ENCODE results near the gene YLPM1.

The YLPM1 gene

DNA sequence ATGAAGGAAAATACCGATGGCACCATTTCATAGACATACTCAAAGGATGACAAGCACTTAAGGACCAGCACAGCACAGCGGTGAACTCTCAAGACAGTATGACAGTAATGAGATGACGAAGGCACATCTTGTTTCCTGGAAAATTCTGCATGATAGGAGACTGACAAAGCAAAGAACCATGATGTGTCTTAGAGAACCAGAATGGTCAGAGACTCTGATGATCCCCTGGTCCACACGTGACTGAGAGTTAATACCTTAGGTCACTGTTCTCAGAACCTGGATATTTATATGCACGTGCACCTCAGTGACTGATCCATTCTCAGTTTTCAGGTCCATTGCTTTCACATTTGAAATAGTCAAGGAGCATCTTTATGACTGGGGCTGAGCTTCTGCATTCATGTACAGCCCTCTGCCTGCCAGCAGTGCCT lies 77.5 kb downstream of the YLPM1 start:
- DNase-seq (ENCODE audit: low read depth, low spot score), result no peak

GRCh38 chr14:74841230-74842207 lies 78.4 kb downstream of the YLPM1 start:
- no peak for DNase-seq (ENCODE audit: low read depth, low spot score)

GRCh38 chr14:74843653-74844052 lies 80.5 kb downstream of the YLPM1 start:
- no peak for DNase-seq (ENCODE audit: low read depth, low spot score)

DNA sequence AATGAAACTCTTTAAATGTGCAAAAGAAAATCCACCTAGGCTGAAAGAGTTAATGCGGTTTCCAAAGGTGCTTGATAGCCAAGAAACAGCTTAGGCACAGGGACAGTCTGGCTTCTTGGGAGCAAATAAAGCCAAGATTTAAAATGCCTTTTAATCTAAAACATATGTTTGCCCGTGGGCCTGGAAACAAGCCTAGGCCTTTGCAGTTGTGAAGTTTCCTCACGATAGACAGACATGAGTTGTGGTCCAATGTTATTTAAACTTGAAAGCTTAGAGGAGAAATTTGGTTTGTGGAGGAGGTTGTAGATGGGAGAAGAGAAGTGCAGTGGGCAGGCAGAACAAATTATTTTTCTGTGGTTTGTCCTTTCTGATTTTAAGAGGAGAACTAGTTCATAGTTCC lies 83.1 kb downstream of the YLPM1 start:
- DNase-seq (ENCODE audit: low read depth, low spot score), result no peak

- no peak for DNase-seq (ENCODE audit: low read depth, low spot score)
Measured at GRCh38 chr14:74846968-74847665, 84.0 kb downstream of the YLPM1 start.

DNA sequence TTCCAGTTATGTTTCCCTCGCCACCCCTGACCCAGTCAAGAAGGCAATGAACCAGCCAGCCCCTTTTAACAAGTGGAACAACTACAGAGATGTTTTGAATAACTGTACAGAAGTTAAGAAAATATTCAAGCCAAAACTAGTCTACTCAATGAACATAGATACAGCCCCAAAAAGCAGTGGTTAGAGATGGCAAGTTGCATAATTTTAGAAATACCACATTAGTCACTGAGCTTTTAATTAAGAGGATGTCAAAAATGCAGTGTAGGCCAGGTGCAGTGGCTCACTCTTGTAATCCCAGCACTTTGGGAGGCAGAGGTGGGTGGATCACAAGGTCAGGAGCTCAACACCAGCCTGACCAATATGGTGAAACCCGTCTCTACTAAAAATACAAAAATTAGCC lies 85.7 kb downstream of the YLPM1 start:
- no peak for DNase-seq (ENCODE audit: low read depth, low spot score)

- DNase-seq (ENCODE audit: low read depth, low spot score), result no peak
Measured at GRCh38 chr14:74852922-74853530, 89.9 kb downstream of the YLPM1 start.

DNA sequence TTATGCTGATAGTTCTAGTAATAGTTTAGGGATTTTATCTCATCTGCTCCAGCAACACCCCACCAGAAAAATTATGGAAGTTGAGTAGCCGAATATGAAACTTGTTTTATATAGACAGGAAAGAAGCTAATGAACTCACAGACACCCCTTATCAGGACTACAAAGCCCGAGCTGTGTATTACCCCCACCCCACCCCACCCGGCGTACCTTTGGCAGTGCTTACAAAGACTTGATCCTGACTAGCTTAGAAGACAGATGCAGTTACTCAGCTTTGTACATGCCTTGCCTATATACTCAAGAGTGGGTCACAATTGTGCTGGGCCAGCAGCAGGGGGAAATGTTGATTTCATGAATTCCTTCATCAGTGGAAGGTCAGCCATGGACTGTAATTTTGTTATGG lies 90.5 kb downstream of the YLPM1 start:
- DNase-seq (ENCODE audit: low read depth, low spot score), result no peak

GRCh38 chr14:74855021-74855420 lies 91.9 kb downstream of the YLPM1 start:
- DNase-seq (ENCODE audit: low read depth, low spot score), result no peak

DNA sequence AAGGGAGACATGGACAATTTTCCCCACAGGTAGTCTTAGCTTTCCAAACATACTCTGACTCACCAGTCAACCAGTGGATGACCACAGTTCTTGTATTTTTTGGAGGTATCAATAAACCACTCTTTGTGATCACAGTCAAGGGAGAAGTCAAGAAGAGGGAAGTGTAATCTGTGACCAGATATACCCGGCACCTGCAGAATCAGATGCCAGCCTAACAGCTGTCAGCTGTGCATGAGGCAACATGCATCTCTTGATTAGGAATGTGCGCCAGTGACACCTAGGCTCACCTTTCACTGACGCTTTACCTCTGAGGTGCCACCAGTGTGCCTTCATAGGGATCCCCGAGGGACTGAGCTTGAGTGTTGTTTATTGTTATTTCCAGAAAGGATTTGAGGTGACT lies 92.8 kb downstream of the YLPM1 start:
- no peak for DNase-seq (ENCODE audit: low read depth, low spot score)

- DNase-seq (ENCODE audit: low read depth, low spot score), result no peak
Measured at GRCh38 chr14:74856366-74856765, 93.2 kb downstream of the YLPM1 start.

- no peak for DNase-seq (ENCODE audit: low read depth, low spot score)
Measured at GRCh38 chr14:74858022-74858421, 94.9 kb downstream of the YLPM1 start.

DNA sequence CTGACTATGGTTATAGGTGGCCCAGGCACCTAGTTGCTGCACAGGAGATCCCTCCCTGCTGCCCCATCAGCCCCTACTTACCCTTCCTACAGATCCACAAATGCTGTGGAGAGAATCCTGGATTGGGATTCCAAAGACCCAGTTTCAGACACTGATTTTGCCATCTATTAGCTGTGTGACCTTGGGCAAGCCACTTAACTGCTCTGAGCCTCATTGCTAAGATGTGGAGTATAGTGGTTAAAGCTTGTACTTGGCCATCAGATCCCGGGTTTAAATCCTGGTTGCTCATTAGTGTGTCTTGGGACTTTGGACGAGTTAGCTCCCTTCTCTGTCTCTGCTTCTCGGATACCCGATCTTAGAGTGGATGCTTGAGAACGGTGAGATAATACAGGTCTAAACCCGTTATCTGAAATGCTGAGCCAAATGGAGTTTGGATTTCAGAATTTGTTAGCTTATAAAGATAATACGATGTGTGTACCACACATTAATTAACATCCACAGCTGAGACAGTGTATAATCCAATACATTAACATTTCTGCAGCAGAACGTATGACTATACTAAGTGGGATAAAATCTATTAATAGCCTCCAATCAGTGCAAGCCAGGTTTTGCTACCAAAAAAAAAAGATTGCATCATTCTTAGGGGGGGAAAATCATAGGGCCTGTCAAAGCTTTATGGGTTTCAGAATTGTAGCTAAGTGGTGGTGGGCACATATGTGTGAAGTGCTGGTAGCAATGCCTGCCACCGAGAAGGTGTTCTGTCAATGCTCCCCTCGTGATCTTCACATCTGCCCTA lies 96.8 kb downstream of the YLPM1 start:
- DNase-seq (ENCODE audit: low read depth, low spot score), result no peak

- DNase-seq (ENCODE audit: low read depth, low spot score), result peak; percentile 73
Measured at GRCh38 chr14:74860899-74861733, 98.0 kb downstream of the YLPM1 start.

DNA sequence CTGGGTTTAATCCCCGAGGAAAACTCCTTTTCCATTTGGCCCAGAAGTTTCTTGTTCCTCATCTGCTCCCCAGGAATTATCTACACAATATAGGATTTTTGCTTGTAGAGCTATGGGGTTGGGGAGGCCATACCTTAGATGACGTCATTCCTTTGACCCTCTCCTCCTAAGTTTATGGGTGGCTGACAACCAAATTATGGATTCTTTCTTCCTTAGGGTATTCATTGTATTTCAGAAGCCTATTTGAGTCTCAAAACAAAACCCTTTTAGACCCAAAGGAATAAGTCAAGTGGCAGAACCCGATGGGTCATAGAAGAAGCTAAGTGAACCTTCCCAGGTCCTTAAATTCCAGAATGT lies 98.6 kb downstream of the YLPM1 start:
- DNase-seq (ENCODE audit: low read depth, low spot score), result no peak

DNA sequence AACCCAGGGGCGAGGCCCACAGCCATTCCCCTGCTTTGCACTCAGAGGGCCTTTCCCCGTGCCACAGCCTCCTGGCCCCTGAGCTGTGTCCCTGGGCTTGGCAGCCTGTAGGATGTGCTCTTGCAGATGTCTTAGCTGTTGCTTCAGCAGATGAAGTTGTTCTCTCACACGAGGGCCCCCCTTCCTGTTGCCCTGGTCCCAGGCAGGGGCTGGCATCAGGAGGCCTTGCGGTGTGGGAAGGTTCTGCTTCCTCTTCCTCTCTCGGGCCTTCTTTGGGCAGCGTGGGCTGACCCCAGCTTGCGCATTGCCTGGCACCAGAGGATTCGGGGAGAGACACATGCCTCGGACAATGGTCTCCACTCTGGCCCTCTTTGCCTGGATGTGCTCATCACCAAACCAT lies 100.2 kb downstream of the YLPM1 start:
- DNase-seq (ENCODE audit: low read depth, low spot score), result no peak

GRCh38 chr14:74864198-74864597 lies 101.1 kb downstream of the YLPM1 start:
- DNase-seq (ENCODE audit: low read depth, low spot score), result no peak

GRCh38 chr14:74865156-74865555 lies 102.0 kb downstream of the YLPM1 start:
- peak; percentile 80 for DNase-seq (ENCODE audit: low read depth, low spot score)

- no peak for DNase-seq (ENCODE audit: low read depth, low spot score)
Measured at GRCh38 chr14:74866708-74867389, 103.7 kb downstream of the YLPM1 start.

- DNase-seq (ENCODE audit: low read depth, low spot score), result no peak
Measured at GRCh38 chr14:74867673-74868072, 104.6 kb downstream of the YLPM1 start.

Measured in smooth muscle cell of the brain vasculature (primary cell).